Panc1 (cell line): ENCODE results near the gene MRGPRX4. TPM values are rescaled to one million over a fixed set of nuclear protein-coding genes. Genes with fewer than 3 reads are reported as not detected.

Source experiments
- ATAC-seq: fragments of 200-7000 bp; cut with Tn5 transposase; 2 replicates; pipeline ENCODE4 v1.9.1; 2020; ENCODE audit warnings: mild to moderate bottlenecking, moderate library complexity
- BruUV-seq: library from RNA; stranded (reverse); fragments of 400-500 nt; replicated peaks from 2 replicates; lab custom pipeline; 2021; lab: Mats Ljungman, UMichigan
- CTCF ChIA-PET: fragments of 300-600 bp; sonication (Branson Sonifier 250); formaldehyde crosslinking; loops from one replicate; lab custom pipeline; 2022; ENCODE audit warnings: antibody characterized with exemption; lab: Charles Lee
- POLR2A ChIA-PET: fragments of 300-600 bp; sonication (Branson Sonifier 250); formaldehyde crosslinking; loops from one replicate; lab custom pipeline; 2022; ENCODE audit warnings: antibody characterized with exemption; lab: Charles Lee
- DNase-seq: peaks from one replicate; pipeline ENCODE4 v3.0.0-alpha.2; 2010; ENCODE audit warnings: low read depth, low spot score
- H3K27ac ChIP-seq: 2 replicates; pipeline ENCODE4 v1.5.1; 2011; ENCODE audit warnings: mild to moderate bottlenecking, low read length, inconsistent platforms
- H3K27me3 ChIP-seq: fragments of 200-500 bp; sonication (Bioruptor generic); 2 replicates; pipeline ENCODE4 v1.6.0; 2014; ENCODE audit warnings: low read length, inconsistent platforms; ENCODE audit not compliant: control insufficient read depth, insufficient read depth
- H3K36me3 ChIP-seq: fragments of 200-500 bp; sonication (Bioruptor generic); 2 replicates; pipeline ENCODE4 v1.5.1; 2014; ENCODE audit warnings: inconsistent platforms, mild to moderate bottlenecking, low read length, moderate library complexity; ENCODE audit not compliant: control insufficient read depth, insufficient read depth
- H3K4me1 ChIP-seq: 2 replicates; pipeline ENCODE4 v1.5.1; 2011; ENCODE audit warnings: inconsistent platforms, mild to moderate bottlenecking, low read length, moderate library complexity; ENCODE audit not compliant: control insufficient read depth, insufficient read depth
- H3K4me3 ChIP-seq, 2 experiments: 2 replicates each; pipeline ENCODE4 v1.5.1; 2011 to 2012; ENCODE audit warnings: low read depth in 2 of 2, low read length in 2 of 2, mild to moderate bottlenecking in 2 of 2, inconsistent platforms in 1 of 2, moderate library complexity in 1 of 2
- H3K9me3 ChIP-seq: fragments of 200-500 bp; sonication (Bioruptor generic); 2 replicates; pipeline ENCODE4 v1.5.1; 2014; ENCODE audit warnings: low read depth, mild to moderate bottlenecking, inconsistent platforms, low read length, moderate library complexity; ENCODE audit not compliant: control insufficient read depth, insufficient read depth
- POLR2AphosphoS5 ChIP-seq: IDR thresholded peaks from 2 replicates; pipeline ENCODE4 v1.6.1; 2012; ENCODE audit warnings: mild to moderate bottlenecking, low read depth, low read length, moderate library complexity
- SIN3A ChIP-seq: IDR thresholded peaks from 2 replicates; pipeline ENCODE4 v1.6.1; 2012; ENCODE audit warnings: low read depth, mild to moderate bottlenecking, low read length, moderate library complexity, borderline replicate concordance; ENCODE audit not compliant: insufficient read depth
- TCF7L2 ChIP-seq: IDR thresholded peaks from 2 replicates; pipeline ENCODE4 v1.6.1; 2011; ENCODE audit warnings: mild to moderate bottlenecking, low read depth, low read length, inconsistent platforms
- in situ Hi-C: cut with HindIII; loops from 2 replicates; pipeline ENCODE4 v1.10.0; 2016; ENCODE audit warnings: low sequenced_read_pairs, low pct_unique_long_range_greater_than_20kb
- intact Hi-C: fragments of 100-400 bp; cut with micrococcal nuclease; formaldehyde crosslinking; loops from one replicate; pipeline ENCODE4 v1.10.0; 2022; ENCODE audit not compliant: unreplicated experiment
- total RNA-seq: library from RNA; stranded (reverse); gene quantifications from one replicate; pipeline ENCODE4 v1.2.1, GENCODE V29; 2021; ENCODE audit not compliant: unreplicated experiment
- TF ChIP-seq, protein P1 (sequence below), 2 experiments: IDR thresholded peaks; 2 replicates each; pipeline ENCODE4 v1.6.1; 2011 to 2012; ENCODE audit warnings: low read depth in 2 of 2, control low read depth in 1 of 2, low read length in 1 of 2, mild to moderate bottlenecking in 1 of 2, moderate library complexity in 1 of 2; ENCODE audit not compliant: insufficient read depth in 1 of 2
- TF ChIP-seq, protein P2 (sequence below): fragments of 450-650 bp; IDR thresholded peaks from 2 replicates; pipeline ENCODE4 v1.5.1; 2017; ENCODE audit warnings: mild to moderate bottlenecking

MRGPRX4 gene
- total RNA-seq, 1 experiment from 2014 or later = not detected

DNA sequence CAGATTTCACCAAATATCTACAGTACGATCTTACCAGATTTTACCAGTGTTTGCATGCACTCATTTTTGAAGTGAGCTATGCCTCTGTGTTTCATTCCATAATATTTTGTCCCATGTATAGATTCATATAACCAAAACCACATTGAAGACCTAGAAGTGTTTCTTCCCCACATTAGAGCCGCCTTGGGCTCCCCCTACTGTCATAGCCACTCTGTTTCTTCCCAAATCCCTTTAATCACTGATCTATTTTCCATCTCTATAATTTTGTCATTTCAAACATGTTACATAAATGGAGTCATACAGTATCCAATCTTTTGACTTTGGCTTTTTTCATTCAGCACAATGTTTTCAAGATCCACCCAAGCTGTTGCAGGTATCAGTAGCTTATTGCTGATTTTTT, 27.6 kb upstream of the MRGPRX4 start:
- no TSS peak for BruUV-seq
- H3K36me3 ChIP-seq = no peaks in the 10 kb centered on the region
- no peaks in the 10 kb centered on the region for H3K9me3 ChIP-seq
- POLR2A ChIA-PET = no interaction called here
- no peak for ATAC-seq
- no peaks in the 10 kb centered on the region for H3K4me1 ChIP-seq
- TF ChIP-seq, protein P1, sequence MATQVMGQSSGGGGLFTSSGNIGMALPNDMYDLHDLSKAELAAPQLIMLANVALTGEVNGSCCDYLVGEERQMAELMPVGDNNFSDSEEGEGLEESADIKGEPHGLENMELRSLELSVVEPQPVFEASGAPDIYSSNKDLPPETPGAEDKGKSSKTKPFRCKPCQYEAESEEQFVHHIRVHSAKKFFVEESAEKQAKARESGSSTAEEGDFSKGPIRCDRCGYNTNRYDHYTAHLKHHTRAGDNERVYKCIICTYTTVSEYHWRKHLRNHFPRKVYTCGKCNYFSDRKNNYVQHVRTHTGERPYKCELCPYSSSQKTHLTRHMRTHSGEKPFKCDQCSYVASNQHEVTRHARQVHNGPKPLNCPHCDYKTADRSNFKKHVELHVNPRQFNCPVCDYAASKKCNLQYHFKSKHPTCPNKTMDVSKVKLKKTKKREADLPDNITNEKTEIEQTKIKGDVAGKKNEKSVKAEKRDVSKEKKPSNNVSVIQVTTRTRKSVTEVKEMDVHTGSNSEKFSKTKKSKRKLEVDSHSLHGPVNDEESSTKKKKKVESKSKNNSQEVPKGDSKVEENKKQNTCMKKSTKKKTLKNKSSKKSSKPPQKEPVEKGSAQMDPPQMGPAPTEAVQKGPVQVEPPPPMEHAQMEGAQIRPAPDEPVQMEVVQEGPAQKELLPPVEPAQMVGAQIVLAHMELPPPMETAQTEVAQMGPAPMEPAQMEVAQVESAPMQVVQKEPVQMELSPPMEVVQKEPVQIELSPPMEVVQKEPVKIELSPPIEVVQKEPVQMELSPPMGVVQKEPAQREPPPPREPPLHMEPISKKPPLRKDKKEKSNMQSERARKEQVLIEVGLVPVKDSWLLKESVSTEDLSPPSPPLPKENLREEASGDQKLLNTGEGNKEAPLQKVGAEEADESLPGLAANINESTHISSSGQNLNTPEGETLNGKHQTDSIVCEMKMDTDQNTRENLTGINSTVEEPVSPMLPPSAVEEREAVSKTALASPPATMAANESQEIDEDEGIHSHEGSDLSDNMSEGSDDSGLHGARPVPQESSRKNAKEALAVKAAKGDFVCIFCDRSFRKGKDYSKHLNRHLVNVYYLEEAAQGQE (IDR thresholded peaks at IDR 0.05; ENCODE audit: insufficient read depth in 1 of 2, low read depth in 2 of 2, low read length in 1 of 2) = no peak
- TF ChIP-seq POLR2AphosphoS5 (no peak), SIN3A (no peak), TCF7L2 (no peak)
- TF ChIP-seq, protein P2, sequence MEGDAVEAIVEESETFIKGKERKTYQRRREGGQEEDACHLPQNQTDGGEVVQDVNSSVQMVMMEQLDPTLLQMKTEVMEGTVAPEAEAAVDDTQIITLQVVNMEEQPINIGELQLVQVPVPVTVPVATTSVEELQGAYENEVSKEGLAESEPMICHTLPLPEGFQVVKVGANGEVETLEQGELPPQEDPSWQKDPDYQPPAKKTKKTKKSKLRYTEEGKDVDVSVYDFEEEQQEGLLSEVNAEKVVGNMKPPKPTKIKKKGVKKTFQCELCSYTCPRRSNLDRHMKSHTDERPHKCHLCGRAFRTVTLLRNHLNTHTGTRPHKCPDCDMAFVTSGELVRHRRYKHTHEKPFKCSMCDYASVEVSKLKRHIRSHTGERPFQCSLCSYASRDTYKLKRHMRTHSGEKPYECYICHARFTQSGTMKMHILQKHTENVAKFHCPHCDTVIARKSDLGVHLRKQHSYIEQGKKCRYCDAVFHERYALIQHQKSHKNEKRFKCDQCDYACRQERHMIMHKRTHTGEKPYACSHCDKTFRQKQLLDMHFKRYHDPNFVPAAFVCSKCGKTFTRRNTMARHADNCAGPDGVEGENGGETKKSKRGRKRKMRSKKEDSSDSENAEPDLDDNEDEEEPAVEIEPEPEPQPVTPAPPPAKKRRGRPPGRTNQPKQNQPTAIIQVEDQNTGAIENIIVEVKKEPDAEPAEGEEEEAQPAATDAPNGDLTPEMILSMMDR = peak; percentile 42; the same call in 1 of the 2 replicates
- no peak for DNase-seq
- in situ Hi-C loops (no loop called here), intact Hi-C loops (no loop called here)
- CTCF ChIA-PET = no interaction called here
- H3K4me3 ChIP-seq = no peak overlapping the region
- H3K27ac ChIP-seq = no peak overlapping the region
- H3K27me3 ChIP-seq = peaks cover 18% of the 10 kb centered on the region

DNA sequence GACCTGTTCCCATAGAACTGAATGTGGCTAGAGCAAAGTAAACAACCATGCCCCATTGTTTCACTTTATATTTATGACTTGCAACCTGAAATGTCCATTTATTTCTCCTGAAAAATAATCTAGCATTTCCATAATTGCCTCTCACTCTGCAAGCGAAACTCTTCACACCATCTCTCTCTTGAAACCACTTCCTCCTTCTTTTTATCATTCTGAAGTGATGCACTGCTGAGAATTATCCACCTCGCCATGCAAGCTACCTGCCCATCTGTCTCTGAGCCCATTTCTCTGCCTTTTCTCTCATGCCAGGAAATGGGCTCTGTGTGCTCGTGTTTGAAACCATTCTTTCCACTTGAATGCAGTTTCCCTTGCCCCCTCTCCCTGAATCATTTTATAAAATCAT, 26.8 kb upstream of the MRGPRX4 start:
- CTCF ChIA-PET = interaction anchor here (0.6 kb wide), 1 partner anchor 24 kb away, joined by 3 read pairs; no protein-coding TSS in a partner anchor
- intact Hi-C loops = no loop called here
- DNase-seq (no peak), ATAC-seq (no peak)
- no TSS peak for BruUV-seq
- TF ChIP-seq TCF7L2 = no peak
- TF ChIP-seq, protein P1 (IDR thresholded peaks at IDR 0.05; ENCODE audit: insufficient read depth in 1 of 2, low read depth in 2 of 2, low read length in 1 of 2) = no peak
- TF ChIP-seq, protein P2 = no peak
- no peak for TF ChIP-seq SIN3A
- no peak for TF ChIP-seq POLR2AphosphoS5
- in situ Hi-C loops = no loop called here
- H3K4me3 ChIP-seq = no peak overlapping the region
- peaks cover 23% of the 10 kb centered on the region for H3K27me3 ChIP-seq
- no peaks in the 10 kb centered on the region for H3K9me3 ChIP-seq
- no peaks in the 10 kb centered on the region for H3K36me3 ChIP-seq
- POLR2A ChIA-PET = no interaction called here
- H3K4me1 ChIP-seq = no peaks in the 10 kb centered on the region
- H3K27ac ChIP-seq = no peak overlapping the region
